SU-DHL-6 (cell line): ENCODE results near the gene NQO2.
"Not testable (repeated sequence)": the region's sequence is repeated elsewhere in the genome, so short reads cannot be mapped to it uniquely, and the experiment has no call there.

Experiments used
- H2AFZ ChIP-seq: fragments of 200-600 bp; sonication (generic); 2 replicates; pipeline ENCODE4 v1.6.1; 2014; ENCODE audit warnings: low read depth, mild to moderate bottlenecking, moderate library complexity, mixed read lengths, antibody characterized with exemption, low read length; ENCODE audit not compliant: severe bottlenecking
- H3F3A ChIP-seq: fragments of 200-600 bp; shearing (Covaris generic); 2 replicates; pipeline ENCODE4 v1.6.0; 2016; ENCODE audit warnings: antibody characterized with exemption, mild to moderate bottlenecking; ENCODE audit not compliant: insufficient read depth
- H3K27ac ChIP-seq: fragments of 200-600 bp; sonication (generic); 2 replicates; pipeline ENCODE4 v1.5.1; 2016; ENCODE audit warnings: low read depth, mild to moderate bottlenecking, low read length, moderate library complexity, mixed read lengths
- H3K27me3 ChIP-seq: fragments of 200-600 bp; sonication (generic), shearing (Covaris generic); 2 replicates; pipeline ENCODE4 v1.6.0; 2014; ENCODE audit warnings: mild to moderate bottlenecking, low read length
- H3K36me3 ChIP-seq: fragments of 200-600 bp; sonication (generic); 2 replicates; pipeline ENCODE4 v1.6.1; 2014; ENCODE audit warnings: mild to moderate bottlenecking, low read length, mixed read lengths
- H3K4me2 ChIP-seq: fragments of 300-600, 200-600 bp; shearing (Covaris generic), sonication (generic); 2 replicates; pipeline ENCODE4 v1.6.0; 2014; ENCODE audit warnings: low read length, low read depth, mild to moderate bottlenecking; ENCODE audit not compliant: poor library complexity, severe bottlenecking
- H3K4me3 ChIP-seq: fragments of 200-600 bp; sonication (generic); 2 replicates; pipeline ENCODE4 v1.5.1; 2014; ENCODE audit warnings: antibody characterized with exemption, low read length, mild to moderate bottlenecking, mixed read lengths; ENCODE audit not compliant: insufficient read depth, poor library complexity, severe bottlenecking
- H3K79me2 ChIP-seq: fragments of 200-600 bp; sonication (generic); 2 replicates; pipeline ENCODE4 v1.6.1; 2014; ENCODE audit warnings: mild to moderate bottlenecking, low read length, moderate library complexity; ENCODE audit not compliant: insufficient read depth
- H3K9ac ChIP-seq: fragments of 200-600 bp; sonication (generic); 2 replicates; pipeline ENCODE4 v1.7.0; 2014; ENCODE audit warnings: mild to moderate bottlenecking, low read length
- H3K9me2 ChIP-seq: fragments of 200-600 bp; sonication (generic); replicated peaks from 2 replicates; pipeline ENCODE4 v1.6.1; 2014; ENCODE audit warnings: low read length; ENCODE audit not compliant: insufficient read depth
- H3K9me3 ChIP-seq: fragments of 200-600 bp; sonication (generic); 2 replicates; pipeline ENCODE4 v1.6.1; 2014; ENCODE audit warnings: low read length, mixed read lengths; ENCODE audit not compliant: insufficient read depth
- H4K20me1 ChIP-seq: fragments of 200-600 bp; sonication (generic); 2 replicates; pipeline ENCODE4 v1.6.1; 2014; ENCODE audit warnings: low read depth, mild to moderate bottlenecking, antibody characterized with exemption, low read length, moderate library complexity, mixed read lengths
- EZH2phosphoT487 ChIP-seq: fragments of 200-600 bp; sonication (generic), shearing (Covaris generic); conservative IDR thresholded peaks from 2 replicates; pipeline ENCODE4 v1.6.1; 2018; ENCODE audit warnings: mild to moderate bottlenecking, antibody characterized with exemption, low read length, moderate library complexity, mixed read lengths
- TF ChIP-seq, protein P1 (sequence below): fragments of 200-600 bp; sonication (generic); IDR thresholded peaks from one replicate; pipeline ENCODE4 v1.5.1; 2017; ENCODE audit warnings: antibody characterized with exemption, mild to moderate bottlenecking, low read length, moderate library complexity; ENCODE audit not compliant: insufficient read depth, poor library complexity, severe bottlenecking

The NQO2 gene

DNA sequence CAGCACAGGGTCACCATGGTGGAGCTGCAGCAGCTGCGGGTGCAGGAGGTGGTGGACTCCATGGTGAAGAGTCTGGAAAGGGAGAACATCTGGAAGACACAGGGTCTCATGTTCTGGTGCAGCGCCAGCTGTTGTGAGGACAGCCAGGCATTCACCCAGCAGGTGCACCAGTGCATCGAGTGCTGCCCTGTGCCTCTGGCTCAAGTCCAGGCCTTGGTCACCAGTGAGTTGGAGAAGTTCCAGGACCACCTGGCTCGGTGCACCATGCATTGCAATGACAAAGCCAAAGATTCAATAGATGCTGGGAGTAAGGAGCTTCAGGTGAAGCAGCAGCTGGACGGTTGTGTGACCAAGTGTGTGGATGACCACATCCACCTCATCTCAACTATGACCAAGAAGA lies 45.7 kb downstream of the NQO2 start:
- H3K27me3 ChIP-seq = no peaks in the 10 kb centered on the region
- H3K79me2 ChIP-seq = no peaks in the 10 kb centered on the region
- TF ChIP-seq, protein P1, sequence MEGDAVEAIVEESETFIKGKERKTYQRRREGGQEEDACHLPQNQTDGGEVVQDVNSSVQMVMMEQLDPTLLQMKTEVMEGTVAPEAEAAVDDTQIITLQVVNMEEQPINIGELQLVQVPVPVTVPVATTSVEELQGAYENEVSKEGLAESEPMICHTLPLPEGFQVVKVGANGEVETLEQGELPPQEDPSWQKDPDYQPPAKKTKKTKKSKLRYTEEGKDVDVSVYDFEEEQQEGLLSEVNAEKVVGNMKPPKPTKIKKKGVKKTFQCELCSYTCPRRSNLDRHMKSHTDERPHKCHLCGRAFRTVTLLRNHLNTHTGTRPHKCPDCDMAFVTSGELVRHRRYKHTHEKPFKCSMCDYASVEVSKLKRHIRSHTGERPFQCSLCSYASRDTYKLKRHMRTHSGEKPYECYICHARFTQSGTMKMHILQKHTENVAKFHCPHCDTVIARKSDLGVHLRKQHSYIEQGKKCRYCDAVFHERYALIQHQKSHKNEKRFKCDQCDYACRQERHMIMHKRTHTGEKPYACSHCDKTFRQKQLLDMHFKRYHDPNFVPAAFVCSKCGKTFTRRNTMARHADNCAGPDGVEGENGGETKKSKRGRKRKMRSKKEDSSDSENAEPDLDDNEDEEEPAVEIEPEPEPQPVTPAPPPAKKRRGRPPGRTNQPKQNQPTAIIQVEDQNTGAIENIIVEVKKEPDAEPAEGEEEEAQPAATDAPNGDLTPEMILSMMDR = no peak
- no peak for TF ChIP-seq EZH2phosphoT487
- H3K4me3 ChIP-seq = no peak overlapping the region
- H3K9ac ChIP-seq = no peak overlapping the region
- H3K36me3 ChIP-seq = no peaks in the 10 kb centered on the region
- H3K27ac ChIP-seq = no peak overlapping the region
- no peak overlapping the region for H2AFZ ChIP-seq
- H3F3A ChIP-seq = no peaks in the 10 kb centered on the region
- no peaks in the 10 kb centered on the region for H4K20me1 ChIP-seq
- no peaks in the 10 kb centered on the region for H3K9me2 ChIP-seq
- no peaks in the 10 kb centered on the region for H3K9me3 ChIP-seq
- H3K4me2 ChIP-seq = no peak overlapping the region

DNA sequence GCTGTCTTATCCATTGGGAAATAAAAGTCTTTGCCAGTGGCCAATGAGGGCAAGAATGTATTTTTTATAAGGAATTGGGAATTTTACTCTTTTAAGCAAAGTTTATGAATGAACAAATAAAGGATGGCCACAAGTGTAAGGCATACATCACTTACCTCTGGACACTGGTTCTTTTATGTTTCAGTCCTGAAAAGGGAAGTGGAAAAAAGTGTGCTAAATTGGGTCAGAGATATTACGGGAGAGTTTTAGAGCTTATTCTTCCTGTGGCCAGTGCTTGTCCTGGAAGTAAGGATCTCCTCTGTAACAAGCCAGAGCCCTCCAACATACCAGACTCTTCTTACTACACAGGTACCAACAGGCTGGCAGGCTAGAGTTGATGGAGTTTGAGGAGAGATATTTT lies 46.1 kb downstream of the NQO2 start:
- no peaks in the 10 kb centered on the region for H3K9me3 ChIP-seq
- TF ChIP-seq EZH2phosphoT487 = no peak
- TF ChIP-seq, protein P1 = no peak

DNA sequence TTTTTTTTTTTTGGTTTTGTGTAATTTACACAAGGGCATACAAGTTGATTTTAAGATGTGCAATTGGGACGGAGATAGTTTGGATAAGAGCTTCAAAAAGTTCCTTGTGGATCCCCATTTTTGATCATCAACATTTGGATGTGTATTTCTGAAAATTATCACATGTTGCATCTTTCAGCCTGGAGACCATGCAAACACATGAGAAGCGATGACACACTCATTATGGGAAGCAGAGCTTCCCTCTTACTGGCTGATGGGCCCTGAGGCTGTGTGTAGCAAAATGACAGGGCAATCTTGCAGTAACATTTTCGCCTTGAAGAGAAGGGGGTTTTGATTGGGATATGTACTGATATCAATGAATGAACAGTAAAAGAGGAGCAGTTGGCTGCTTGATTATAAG lies 46.6 kb downstream of the NQO2 start:
- H3K79me2 ChIP-seq = no peaks in the 10 kb centered on the region
- no peaks in the 10 kb centered on the region for H3K9me3 ChIP-seq
- H2AFZ ChIP-seq = no peak overlapping the region
- H3K27ac ChIP-seq = no peak overlapping the region
- H3K9me2 ChIP-seq = no peaks in the 10 kb centered on the region
- no peaks in the 10 kb centered on the region for H3F3A ChIP-seq
- H3K4me2 ChIP-seq = no peak overlapping the region
- H3K4me3 ChIP-seq = no peak overlapping the region
- no peaks in the 10 kb centered on the region for H4K20me1 ChIP-seq
- TF ChIP-seq, protein P1 = no peak
- H3K9ac ChIP-seq = no peak overlapping the region
- no peaks in the 10 kb centered on the region for H3K27me3 ChIP-seq
- H3K36me3 ChIP-seq = no peaks in the 10 kb centered on the region

More for the DNA sequence above, 46.1 kb downstream of the NQO2 start:
- no peaks in the 10 kb centered on the region for H4K20me1 ChIP-seq
- no peak overlapping the region for H3K4me3 ChIP-seq
- H3K27ac ChIP-seq = no peak overlapping the region
- no peaks in the 10 kb centered on the region for H3F3A ChIP-seq
- no peaks in the 10 kb centered on the region for H3K9me2 ChIP-seq
- no peak overlapping the region for H3K9ac ChIP-seq
- no peaks in the 10 kb centered on the region for H3K36me3 ChIP-seq
- H3K79me2 ChIP-seq = no peaks in the 10 kb centered on the region
- no peaks in the 10 kb centered on the region for H3K27me3 ChIP-seq
- no peak overlapping the region for H2AFZ ChIP-seq
- H3K4me2 ChIP-seq = no peak overlapping the region

DNA sequence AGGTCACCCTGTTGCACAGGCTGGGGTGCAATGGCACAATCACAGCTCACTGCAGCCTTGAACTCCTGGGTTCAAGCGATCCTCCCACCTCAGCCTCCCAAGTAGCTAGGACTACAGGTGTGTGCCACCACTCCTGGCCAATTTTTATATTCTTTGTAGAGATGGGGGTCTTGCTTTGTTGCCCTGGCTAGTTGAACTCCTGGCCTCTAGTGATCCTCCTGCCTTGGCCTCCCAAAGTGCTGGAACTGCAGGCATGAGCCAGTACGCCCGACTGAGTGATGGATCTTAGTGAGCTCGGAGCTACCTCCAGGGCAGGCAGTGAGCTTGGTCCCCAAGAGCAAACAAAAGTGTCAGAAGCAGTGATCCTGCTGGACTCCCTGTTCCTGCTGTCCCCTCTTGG lies 48.3 kb downstream of the NQO2 start:
- H3K36me3 ChIP-seq, H3K9me2 ChIP-seq, H3K9ac ChIP-seq, H3K79me2 ChIP-seq, H3K4me2 ChIP-seq, H3K4me3 ChIP-seq, H2AFZ ChIP-seq, H3K27me3 ChIP-seq, H4K20me1 ChIP-seq, H3F3A ChIP-seq, H3K9me3 ChIP-seq, H3K27ac ChIP-seq: not testable (repeated sequence)
